Stimulated activated CD8-positive, alpha-beta memory T cell treated with anti-CD3 and anti-CD28 coated beads, Interleukin-12 subunit alpha, Interleukin-12 subunit beta, amount 100 ng/mL, for 4 hours (primary cell): ENCODE measurements around the gene LDHB.
"Not testable (repeated sequence)": the region's sequence is repeated elsewhere in the genome, so short reads cannot be mapped to it uniquely, and the experiment has no call there.

Experiments used
- DNase-seq: peaks from one replicate; pipeline ENCODE4 v3.0.0-alpha.2; 2020; ENCODE audit warnings: low read depth

The LDHB gene

GRCh38 chr12:21607701-21608100 lies 49.9 kb downstream of the LDHB start:
- no peak for DNase-seq

GRCh38 chr12:21606175-21606574 lies 51.5 kb downstream of the LDHB start:
- DNase-seq, result no peak

- DNase-seq, result no peak
These were observed 53.2 kb downstream of the LDHB start, which contains the start of gene GYS2 for GRCh38 chr12:21604245-21605101. GYS2 (minus strand) TSS chr12:21604847; CDS start chr12:21604592, 255 bp downstream.

GRCh38 chr12:21602774-21603173 lies 54.9 kb downstream of the LDHB start:
- no peak for DNase-seq

GRCh38 chr12:21600196-21600595 lies 57.4 kb downstream of the LDHB start:
- DNase-seq, result no peak

- DNase-seq, result no peak
These were observed 58.3 kb downstream of the LDHB start for GRCh38 chr12:21599143-21599999.

- no peak for DNase-seq
These were observed 59.0 kb downstream of the LDHB start for GRCh38 chr12:21598651-21599050.

GRCh38 chr12:21595356-21595755 lies 62.3 kb downstream of the LDHB start:
- DNase-seq, result not testable (repeated sequence)

GRCh38 chr12:21585485-21585884 lies 72.2 kb downstream of the LDHB start:
- DNase-seq, result no peak
